NCI-H1105 treated with DMSO at 0.1 percent for 48 hours (cell line): ENCODE results near the gene NEIL1.
A peak's percentile ranks its signal among the peaks of the same experiment; 100 is the strongest.

Experiments used
- DNase-seq: peaks from one replicate; lab custom pipeline; 2025; lab: John Stamatoyannopoulos, UW

Gene NEIL1

DNA sequence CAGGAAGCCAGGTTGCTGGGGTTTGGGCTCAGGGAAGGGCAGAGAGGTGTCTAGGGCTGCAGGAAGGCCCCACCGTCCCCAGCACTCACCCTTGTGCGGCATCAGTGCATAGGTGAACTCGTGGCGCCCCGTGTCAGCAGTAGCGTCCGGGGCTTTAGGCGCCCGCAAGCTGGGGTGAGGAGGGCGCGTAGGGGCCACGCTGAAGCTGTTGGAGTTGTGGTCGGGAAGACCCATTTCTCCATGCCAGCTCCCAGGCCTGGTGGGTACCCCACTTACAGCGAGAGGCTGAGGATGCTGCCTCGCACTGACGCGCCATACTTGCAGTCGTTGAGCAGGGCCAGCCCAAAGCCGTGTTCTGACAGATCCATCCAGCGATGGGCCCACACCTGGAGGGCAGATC, 9.7 kb downstream of the NEIL1 start:
- DNase-seq, result no peak

- DNase-seq, result no peak
Observed at GRCh38 chr15:75357976-75358673, 11.3 kb downstream of the NEIL1 start.

GRCh38 chr15:75358771-75359536, 12.1 kb downstream of the NEIL1 start:
- DNase-seq, result no peak

- no peak for DNase-seq
Observed at GRCh38 chr15:75359537-75360250, 12.9 kb downstream of the NEIL1 start.

DNA sequence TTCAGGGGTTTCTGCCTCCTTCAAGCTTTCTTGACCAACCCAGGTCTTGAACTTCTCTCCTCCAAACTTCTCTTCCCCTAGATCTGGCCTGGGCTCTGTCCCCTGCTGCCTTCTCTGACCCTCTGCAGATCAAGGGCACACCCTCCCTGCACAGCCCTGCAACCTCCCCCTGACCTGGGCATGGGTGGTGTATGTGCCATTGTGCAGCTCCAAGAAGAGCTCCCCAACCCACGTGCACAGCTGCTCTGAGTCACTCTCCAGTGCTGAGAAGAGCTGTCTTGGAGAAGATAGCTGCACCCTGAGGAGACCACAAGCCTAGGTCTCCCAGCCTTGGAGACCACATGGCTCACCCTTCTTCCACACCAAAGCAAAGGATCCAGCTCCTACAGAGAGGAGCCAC, 13.6 kb downstream of the NEIL1 start:
- DNase-seq, result no peak

- no peak for DNase-seq
Observed at GRCh38 chr15:75360856-75361255, 14.0 kb downstream of the NEIL1 start.

GRCh38 chr15:75361361-75361988, 14.6 kb downstream of the NEIL1 start:
- DNase-seq, result no peak

DNA sequence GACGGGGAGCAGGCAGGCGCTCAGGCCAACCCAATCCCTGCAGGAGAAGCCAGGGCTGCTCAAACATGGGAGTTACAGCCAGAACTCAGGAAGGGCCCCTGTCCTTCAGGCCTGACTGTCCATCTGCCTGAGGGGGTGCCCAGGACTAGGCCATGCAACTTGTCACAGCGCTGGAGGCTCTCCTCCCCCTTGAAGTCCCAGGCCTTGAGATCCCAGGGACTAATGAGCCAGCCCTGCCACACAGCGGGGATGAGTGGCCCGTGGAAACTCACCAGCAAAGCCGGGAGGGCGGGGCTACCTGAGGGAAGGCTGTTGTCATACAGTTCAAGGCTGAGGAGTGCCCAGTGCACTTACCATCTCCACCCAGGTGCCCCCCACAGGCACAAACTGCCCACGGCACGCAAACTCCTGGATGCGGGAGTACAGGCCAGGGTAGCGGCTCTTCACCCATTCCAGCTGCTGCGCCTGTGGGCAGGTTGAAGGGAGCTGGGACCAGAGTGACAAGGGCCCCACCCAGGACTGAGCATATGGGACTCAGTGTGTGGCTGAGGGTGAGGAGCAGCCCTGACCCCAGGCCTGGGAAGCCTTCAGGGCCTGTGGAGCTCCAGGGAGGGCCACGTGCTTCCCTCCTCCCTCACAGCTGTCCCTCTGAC, 15.3 kb downstream of the NEIL1 start:
- no peak for DNase-seq

- no peak for DNase-seq
Observed at GRCh38 chr15:75362642-75363249, 15.9 kb downstream of the NEIL1 start.

- DNase-seq, result no peak
Observed at GRCh38 chr15:75363786-75364185, 16.9 kb downstream of the NEIL1 start.

GRCh38 chr15:75364881-75365280, 18.0 kb downstream of the NEIL1 start:
- DNase-seq, result no peak

GRCh38 chr15:75366163-75366562, 19.3 kb downstream of the NEIL1 start:
- DNase-seq, result no peak

- DNase-seq, result no peak
Observed at GRCh38 chr15:75367006-75367405, 20.2 kb downstream of the NEIL1 start.

- DNase-seq, result no peak
Observed at GRCh38 chr15:75367406-75367912, 20.6 kb downstream of the NEIL1 start.

DNA sequence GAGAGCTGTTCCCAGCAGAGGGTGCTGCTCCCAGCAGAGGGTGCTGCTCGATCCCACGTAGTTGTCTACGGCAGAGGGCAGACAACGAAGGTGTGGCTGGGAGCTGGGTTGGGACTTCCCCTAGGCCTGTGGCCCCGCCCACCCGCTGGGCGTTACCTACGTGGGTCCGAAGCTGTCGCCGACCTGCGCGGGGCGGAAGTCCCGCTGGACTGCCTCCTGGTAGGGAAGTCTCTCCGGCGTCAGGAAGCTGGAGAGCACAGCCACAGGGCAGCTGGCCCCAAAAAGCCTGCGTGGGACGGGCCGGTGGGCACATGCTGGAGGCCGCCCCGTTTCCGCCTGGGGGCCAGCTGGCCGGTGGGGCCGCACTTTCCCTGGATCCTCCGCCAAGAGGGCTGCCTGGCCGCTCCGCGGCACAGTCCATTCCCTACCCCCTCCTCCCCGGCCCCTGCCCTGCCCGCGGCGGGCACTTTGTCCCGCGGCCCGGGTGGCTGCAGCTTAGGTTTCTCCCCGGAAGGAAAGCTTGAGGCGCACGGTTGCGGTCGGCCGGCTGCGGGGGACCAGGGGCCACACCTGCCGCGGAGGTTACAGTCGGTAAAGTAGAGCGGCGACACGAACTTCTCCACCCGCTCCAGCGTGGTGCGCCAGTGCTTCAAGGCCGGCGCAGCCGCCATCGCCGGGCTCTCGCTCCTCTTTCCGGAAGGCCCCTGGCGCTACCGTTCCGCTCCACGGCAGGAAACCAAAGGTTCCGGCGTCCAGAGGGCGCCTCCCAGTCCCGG, 21.3 kb downstream of the NEIL1 start, which contains the start of gene MAN2C1:
TSS of gene MAN2C1 (minus strand) at position 695 of the 776 bp plus-strand sequence. CDS start at position 671, 24 bp downstream.
- peak; percentile 89 for DNase-seq

DNA sequence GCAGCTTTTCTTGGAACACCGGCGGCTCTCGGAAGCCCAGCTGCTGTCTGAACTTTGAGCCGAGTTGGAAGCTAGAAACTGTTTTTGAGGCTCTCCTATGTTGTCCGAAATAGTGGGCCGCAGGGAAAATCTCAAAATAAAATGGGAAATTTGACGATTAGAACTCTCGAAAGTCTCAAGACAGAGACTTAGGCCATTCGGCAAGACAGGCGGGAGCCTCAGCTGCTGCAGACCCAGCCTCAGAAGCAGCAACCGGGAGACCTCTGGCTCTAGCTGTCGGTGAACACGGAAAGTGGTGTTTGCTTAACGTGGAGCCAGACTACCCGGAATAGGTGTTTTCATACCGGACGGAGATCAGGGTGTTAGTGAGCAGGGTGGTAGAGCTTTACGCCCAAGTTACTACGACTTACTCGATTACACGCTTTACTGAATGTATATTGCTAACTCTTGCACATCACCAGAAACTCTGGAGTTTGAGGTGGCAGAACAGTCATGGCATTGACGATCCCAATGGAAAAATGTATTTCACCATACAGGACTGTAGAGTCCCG, 21.9 kb downstream of the NEIL1 start:
- DNase-seq, result no peak

DNA sequence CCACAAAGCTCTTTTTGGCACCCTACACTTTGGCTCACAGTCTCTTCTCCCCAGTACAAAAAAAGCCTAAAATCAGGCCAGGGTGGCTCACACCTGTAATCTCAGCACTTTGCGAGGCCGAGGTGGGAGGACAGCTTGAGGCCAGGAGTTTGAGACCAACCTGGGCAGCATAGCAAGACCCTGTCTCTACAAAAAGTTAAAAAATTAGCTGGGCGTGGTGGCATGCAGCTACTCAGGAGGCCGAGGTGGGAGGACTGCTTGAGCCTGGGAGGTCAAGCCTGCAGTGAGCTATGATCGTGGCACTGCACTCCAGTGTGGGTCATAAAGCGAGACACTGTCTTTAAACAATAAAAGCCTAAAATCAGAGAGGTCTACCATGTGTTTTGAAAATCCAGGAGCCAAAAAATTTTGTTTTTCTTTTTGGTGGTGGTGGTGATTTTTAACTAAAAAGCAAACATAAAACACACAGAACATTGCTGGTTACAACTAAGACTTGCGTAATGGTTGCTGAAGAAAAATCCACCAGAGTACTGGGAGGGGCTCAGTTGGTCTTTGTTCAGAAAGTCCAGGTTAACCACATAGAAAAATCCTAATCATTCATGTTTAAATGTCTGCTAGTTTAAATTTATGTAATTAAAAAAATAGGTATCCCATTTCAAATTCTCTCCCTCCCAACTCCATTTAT, 23.2 kb downstream of the NEIL1 start:
- no peak for DNase-seq

DNA sequence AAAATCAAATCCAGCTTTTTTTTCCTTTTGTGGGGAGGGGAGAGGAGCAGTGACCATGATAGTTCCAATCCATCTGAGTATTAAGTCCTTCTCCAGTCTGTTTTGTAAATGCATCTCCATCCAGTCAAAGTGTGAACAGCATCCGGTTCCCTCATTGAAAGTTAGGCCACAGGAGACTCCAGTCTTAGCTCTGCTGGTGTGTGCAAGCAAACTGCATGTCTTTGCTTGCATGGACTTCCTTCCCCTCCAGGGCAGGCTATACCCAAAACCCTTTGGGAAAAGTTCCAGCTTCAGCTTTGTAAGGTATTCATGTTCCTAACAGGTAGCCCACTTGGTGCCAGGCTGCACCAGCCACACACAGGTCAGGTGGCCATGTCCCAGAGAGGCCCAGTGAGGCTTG, 24.6 kb downstream of the NEIL1 start:
- no peak for DNase-seq

- no peak for DNase-seq
Observed at GRCh38 chr15:75371901-75372688, 25.3 kb downstream of the NEIL1 start.
